DMS114 treated with DMSO at 0.1 percent for 48 hours (cell line): ENCODE measurements around the gene SNX2.
A peak's percentile ranks its signal among the peaks of the same experiment; 100 is the strongest.
"Not testable (repeated sequence)": the region's sequence is repeated elsewhere in the genome, so short reads cannot be mapped to it uniquely, and the experiment has no call there.

Experiments used
- DNase-seq: peaks from one replicate; lab custom pipeline; 2025; ENCODE audit not compliant: unreplicated experiment; lab: John Stamatoyannopoulos, UW

The SNX2 gene

GRCh38 chr5:122842016-122842580 is 67.2 kb downstream of the SNX2 start:
- no peak for DNase-seq

- no peak for DNase-seq
Measured at GRCh38 chr5:122844136-122844909, 69.4 kb downstream of the SNX2 start.

- DNase-seq, result no peak
Measured at GRCh38 chr5:122844910-122845228, 70.0 kb downstream of the SNX2 start.

- peak; percentile 44 for DNase-seq
Measured at GRCh38 chr5:122845229-122846050, 70.6 kb downstream of the SNX2 start, which contains the start of gene SNX24. Gene SNX24, plus strand, starts transcription at chr5:122845613. Its CDS starts 21 bp downstream, at chr5:122845634.

GRCh38 chr5:122846051-122846550 is 71.2 kb downstream of the SNX2 start:
- DNase-seq, result no peak

- DNase-seq, result no peak
Measured at GRCh38 chr5:122847687-122848081, 72.8 kb downstream of the SNX2 start.

GRCh38 chr5:122849771-122850170 is 74.9 kb downstream of the SNX2 start:
- DNase-seq, result no peak

GRCh38 chr5:122857538-122857937 is 82.7 kb downstream of the SNX2 start:
- not testable (repeated sequence) for DNase-seq

GRCh38 chr5:122858451-122858850 is 83.6 kb downstream of the SNX2 start:
- DNase-seq, result no peak

GRCh38 chr5:122863240-122863639 is 88.4 kb downstream of the SNX2 start:
- DNase-seq, result no peak

- no peak for DNase-seq
Measured at GRCh38 chr5:122863721-122864120, 88.8 kb downstream of the SNX2 start.

- DNase-seq, result no peak
Measured at GRCh38 chr5:122864400-122864799, 89.5 kb downstream of the SNX2 start.

GRCh38 chr5:122864842-122865241 is 90.0 kb downstream of the SNX2 start:
- no peak for DNase-seq

- no peak for DNase-seq
Measured at GRCh38 chr5:122870219-122870856, 95.5 kb downstream of the SNX2 start.

GRCh38 chr5:122871661-122872060 is 96.8 kb downstream of the SNX2 start:
- DNase-seq, result no peak

- no peak for DNase-seq
Measured at GRCh38 chr5:122874179-122874875, 99.4 kb downstream of the SNX2 start.

GRCh38 chr5:122877518-122877917 is 102.6 kb downstream of the SNX2 start:
- no peak for DNase-seq

GRCh38 chr5:122879076-122879475 is 104.2 kb downstream of the SNX2 start:
- DNase-seq, result no peak
